Esophagus squamous epithelium (tissue), 5 donors: ENCODE results near the gene TSPYL1. TPM values are rescaled to one million over a fixed set of nuclear protein-coding genes. Genes with fewer than 3 reads are reported as not detected.

Experiments used
- DNase-seq: peaks from one replicate; lab custom pipeline; 2025; lab: John Stamatoyannopoulos, UW
- H3K27ac ChIP-seq, 4 donors: fragments of 200-600 bp; sonication (generic); one replicate each; pipeline ENCODE4 v1.5.1; 2016 to 2019; ENCODE audit warnings: mild to moderate bottlenecking in 1 of 4
- H3K27me3 ChIP-seq, 4 donors: fragments of 200-600 bp; sonication (generic); 1 replicate in 3 of 4; 2 replicates in 1 of 4; pipeline versions ENCODE4 v1.5.1 to v1.6.0; 2017 to 2021; ENCODE audit warnings: antibody characterized with exemption in 1 of 4
- H3K36me3 ChIP-seq, 3 donors: fragments of 200-600 bp; sonication (generic); one replicate each; pipeline ENCODE4 v1.5.1; 2016 to 2019
- H3K4me1 ChIP-seq, 3 donors: fragments of 200-600 bp; sonication (generic); one replicate each; pipeline ENCODE4 v1.5.1; 2017 to 2019
- H3K4me3 ChIP-seq, 4 donors: fragments of 200-600 bp; sonication (generic); 1 replicate in 3 of 4; 2 replicates in 1 of 4; pipeline ENCODE4 v1.5.1; 2016 to 2019; ENCODE audit warnings: mild to moderate bottlenecking in 2 of 4, moderate library complexity in 1 of 4
- H3K9me3 ChIP-seq, 3 donors: fragments of 200-600 bp; sonication (generic); one replicate each; pipeline ENCODE4 v1.5.1; 2016 to 2019
- POLR2A ChIP-seq, 4 donors: fragments of 450-650 bp; IDR thresholded peaks; one replicate each; pipeline ENCODE4 v1.6.1; 2017; ENCODE audit warnings: antibody characterized with exemption in 4 of 4, mild to moderate bottlenecking in 4 of 4, moderate library complexity in 3 of 4
- WGBS, 2 donors: methylation state at CpG; one replicate each; pipeline ENCODE4 v1.1.5; 2018; 5-methylcytosine and 5-hydroxymethylcytosine counted together
- intact Hi-C: fragments of 100-400 bp; cut with DNase I; formaldehyde crosslinking; loops from one replicate; pipeline ENCODE4 v1.15.0; 2022
- total RNA-seq, 4 donors: library from RNA; depleted of rRNA; stranded (reverse); fragments of >200 nt; gene quantifications; one replicate each; pipeline ENCODE4 v1.1.0, GENCODE V29; 2016
- TF ChIP-seq, protein P1 (sequence below), 6 experiments: fragments of 450-650 bp in 4 of 6; fragments of 200-600 bp in 2 of 6; sonication (generic) in 2 of 6; IDR thresholded peaks; one replicate each; pipeline ENCODE4 v1.5.1; 2016 to 2019; ENCODE audit warnings: antibody characterized with exemption in 6 of 6, mild to moderate bottlenecking in 4 of 6, moderate library complexity in 4 of 6
- donor health status: DM: yes; HTN: yes; CAD: no.

TSPYL1 gene
- total RNA-seq, 4 donors from 2014 or later, result 55.5 to 78.3 (median 58.1) TPM

DNA sequence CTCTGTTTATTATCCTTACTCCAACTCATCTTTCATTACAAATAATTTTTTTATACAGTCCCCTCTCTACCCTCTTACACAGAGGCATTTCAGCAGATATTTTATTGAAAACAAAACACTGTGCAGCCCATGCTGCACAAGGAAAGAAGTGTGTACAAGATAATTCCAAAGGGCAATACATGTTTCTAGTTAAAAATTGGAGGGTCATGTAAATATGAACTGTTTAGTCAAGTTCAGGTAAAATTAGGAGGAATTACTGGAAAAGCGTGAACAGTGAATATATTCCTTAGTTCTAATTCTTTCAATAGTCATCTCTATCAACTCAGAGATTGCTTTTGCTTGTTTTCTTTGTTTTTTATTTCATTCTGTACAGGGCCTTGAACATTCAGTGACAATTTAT lies 27.9 kb upstream of the TSPYL1 start:
- no peaks in the 10 kb centered on the region for H3K9me3 ChIP-seq
- H3K27ac ChIP-seq, result no peak overlapping the region
- H3K27me3 ChIP-seq, result no peaks in the 10 kb centered on the region
- 96% methylated on average over 1 of the region's 1 CpG for WGBS, 2 donors
- H3K4me1 ChIP-seq, result no peaks in the 10 kb centered on the region
- H3K4me3 ChIP-seq, result no peak overlapping the region
- no peak for DNase-seq
- TF ChIP-seq POLR2A (IDR thresholded peaks at IDR 0.05), result no peak
- no peaks in the 10 kb centered on the region for H3K36me3 ChIP-seq
- intact Hi-C loops, result no loop called here

DNA sequence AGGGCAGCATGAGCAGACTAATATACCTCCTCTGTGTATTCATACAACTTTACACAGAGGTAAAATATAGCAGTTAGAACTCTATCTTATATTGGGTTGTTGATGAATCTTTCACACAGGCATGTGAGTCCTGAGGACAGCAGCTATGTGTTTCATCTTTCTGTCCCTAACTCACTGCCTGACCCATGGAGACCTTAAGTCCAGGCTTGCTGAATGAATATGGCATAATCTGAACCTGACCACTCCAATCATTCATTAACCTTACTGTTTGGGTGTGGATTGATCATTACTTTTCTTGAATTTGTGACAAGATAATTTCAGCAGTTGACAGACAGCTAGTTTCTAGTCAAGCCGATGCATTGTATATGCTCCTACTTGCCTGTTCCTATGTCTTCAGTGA lies 27.3 kb upstream of the TSPYL1 start:
- Histone ChIP-seq H3K27ac (no peak overlapping the region), H3K27me3 (no peaks in the 10 kb centered on the region), H3K9me3 (no peaks in the 10 kb centered on the region), H3K36me3 (no peaks in the 10 kb centered on the region), H3K4me3 (no peak overlapping the region), H3K4me1 (no peaks in the 10 kb centered on the region)
- TF ChIP-seq, protein P1, sequence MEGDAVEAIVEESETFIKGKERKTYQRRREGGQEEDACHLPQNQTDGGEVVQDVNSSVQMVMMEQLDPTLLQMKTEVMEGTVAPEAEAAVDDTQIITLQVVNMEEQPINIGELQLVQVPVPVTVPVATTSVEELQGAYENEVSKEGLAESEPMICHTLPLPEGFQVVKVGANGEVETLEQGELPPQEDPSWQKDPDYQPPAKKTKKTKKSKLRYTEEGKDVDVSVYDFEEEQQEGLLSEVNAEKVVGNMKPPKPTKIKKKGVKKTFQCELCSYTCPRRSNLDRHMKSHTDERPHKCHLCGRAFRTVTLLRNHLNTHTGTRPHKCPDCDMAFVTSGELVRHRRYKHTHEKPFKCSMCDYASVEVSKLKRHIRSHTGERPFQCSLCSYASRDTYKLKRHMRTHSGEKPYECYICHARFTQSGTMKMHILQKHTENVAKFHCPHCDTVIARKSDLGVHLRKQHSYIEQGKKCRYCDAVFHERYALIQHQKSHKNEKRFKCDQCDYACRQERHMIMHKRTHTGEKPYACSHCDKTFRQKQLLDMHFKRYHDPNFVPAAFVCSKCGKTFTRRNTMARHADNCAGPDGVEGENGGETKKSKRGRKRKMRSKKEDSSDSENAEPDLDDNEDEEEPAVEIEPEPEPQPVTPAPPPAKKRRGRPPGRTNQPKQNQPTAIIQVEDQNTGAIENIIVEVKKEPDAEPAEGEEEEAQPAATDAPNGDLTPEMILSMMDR (IDR thresholded peaks at IDR 0.05), result no peak
- no peak for TF ChIP-seq POLR2A (IDR thresholded peaks at IDR 0.05)
- intact Hi-C loops, result no loop called here
- WGBS, 2 donors, result 87 to 91% methylated on average over 1 of the region's 1 CpG
- DNase-seq, result no peak

DNA sequence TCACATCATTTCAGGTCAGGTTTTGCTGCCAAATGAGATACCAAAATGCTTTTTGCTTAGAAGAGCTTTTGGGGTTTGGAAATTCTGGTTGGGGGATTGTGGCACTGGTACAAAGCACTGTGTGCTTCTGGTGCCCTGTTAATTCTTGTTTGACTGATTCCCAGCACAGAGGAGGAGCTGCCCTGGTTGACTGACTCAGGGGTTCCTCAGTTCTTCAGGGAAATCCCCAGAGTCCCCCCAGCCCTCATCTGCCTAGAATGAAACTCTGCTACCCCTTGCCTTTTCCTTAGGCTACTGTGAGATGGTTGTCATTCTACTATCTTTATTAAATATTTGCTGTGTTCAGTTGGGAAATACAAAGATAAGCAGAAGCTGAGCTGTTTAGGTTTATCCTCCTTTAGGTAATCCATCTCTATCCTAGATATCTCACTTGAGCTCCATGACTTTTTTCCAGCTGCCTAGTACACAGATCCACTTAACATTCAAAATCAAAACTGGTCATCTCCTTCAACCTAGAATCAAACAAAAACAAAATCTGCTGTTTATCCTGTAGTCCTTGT lies 24.9 kb upstream of the TSPYL1 start:
- TF ChIP-seq POLR2A (IDR thresholded peaks at IDR 0.05), result no peak
- TF ChIP-seq, protein P1 (IDR thresholded peaks at IDR 0.05), result no peak
- H3K27me3 ChIP-seq, result no peaks in the 10 kb centered on the region
- H3K27ac ChIP-seq, result no peak overlapping the region
- H3K4me3 ChIP-seq, result no peak overlapping the region
- intact Hi-C loops, result no loop called here
- no peaks in the 10 kb centered on the region for H3K36me3 ChIP-seq
- no peaks in the 10 kb centered on the region for H3K9me3 ChIP-seq
- no peaks in the 10 kb centered on the region for H3K4me1 ChIP-seq
- DNase-seq, result no peak

DNA sequence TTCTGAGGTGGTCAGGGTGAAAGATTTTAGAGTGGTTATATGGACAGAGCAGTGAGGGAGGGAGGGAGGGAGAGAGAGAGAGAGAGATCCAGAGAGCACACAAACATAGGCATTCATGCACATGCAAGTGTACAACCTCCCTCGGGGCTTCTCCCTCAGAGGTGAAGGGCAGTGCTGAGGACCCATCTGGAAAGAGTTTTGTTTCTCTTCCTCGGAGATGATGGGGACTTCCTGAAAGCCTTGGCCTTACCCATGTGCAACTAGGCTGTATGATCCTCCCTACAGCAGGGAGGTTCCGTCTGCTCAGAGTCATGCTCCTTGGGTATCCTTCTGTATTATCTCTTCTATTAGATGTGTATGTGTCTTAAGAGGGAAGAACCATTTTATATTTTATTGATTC lies 21.4 kb upstream of the TSPYL1 start:
- intact Hi-C loops, result no loop called here
- H3K36me3 ChIP-seq, result no peaks in the 10 kb centered on the region
- TF ChIP-seq, protein P1 (IDR thresholded peaks at IDR 0.05), result no peak
- TF ChIP-seq POLR2A (IDR thresholded peaks at IDR 0.05), result no peak
- WGBS, 2 donors, result 76 to 80% methylated on average over 3 of the region's 3 CpGs
- no peak overlapping the region for H3K27ac ChIP-seq
- DNase-seq, result no peak
- no peak overlapping the region for H3K4me3 ChIP-seq
- peaks cover 0 to 7% (median 0%) of the 10 kb centered on the region in 3 donors for H3K9me3 ChIP-seq
- H3K4me1 ChIP-seq, result no peaks in the 10 kb centered on the region
- H3K27me3 ChIP-seq, result no peaks in the 10 kb centered on the region

DNA sequence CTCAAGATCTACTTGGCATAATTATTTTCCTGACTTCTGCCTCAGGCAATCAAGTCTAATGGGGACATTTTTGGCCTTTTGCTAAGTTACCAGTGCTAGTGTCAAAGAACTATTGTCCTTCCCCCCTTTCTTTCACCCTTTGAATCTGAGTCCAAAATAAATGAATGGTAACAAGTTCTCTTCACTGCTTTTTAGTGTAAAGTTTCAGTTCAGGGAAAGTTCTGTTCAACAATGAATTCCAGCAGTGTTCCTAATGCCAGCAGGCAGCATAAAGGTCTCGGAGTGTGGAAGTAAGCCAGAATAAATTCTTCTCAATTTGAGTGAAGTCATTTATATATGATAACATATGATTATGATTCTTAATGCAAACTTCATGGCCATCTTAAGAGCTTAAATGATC lies 20.8 kb upstream of the TSPYL1 start:
- no peaks in the 10 kb centered on the region for H3K36me3 ChIP-seq
- H3K27ac ChIP-seq, result no peak overlapping the region
- DNase-seq, result no peak
- H3K4me1 ChIP-seq, result no peaks in the 10 kb centered on the region
- 43 to 50% methylated on average over 1 of the region's 1 CpG for WGBS, 2 donors
- intact Hi-C loops, result no loop called here
- no peak overlapping the region for H3K4me3 ChIP-seq
- H3K27me3 ChIP-seq, result no peaks in the 10 kb centered on the region
- peaks cover 0 to 7% (median 0%) of the 10 kb centered on the region in 3 donors for H3K9me3 ChIP-seq
- no peak for TF ChIP-seq POLR2A (IDR thresholded peaks at IDR 0.05)
- TF ChIP-seq, protein P1 (IDR thresholded peaks at IDR 0.05), result no peak

DNA sequence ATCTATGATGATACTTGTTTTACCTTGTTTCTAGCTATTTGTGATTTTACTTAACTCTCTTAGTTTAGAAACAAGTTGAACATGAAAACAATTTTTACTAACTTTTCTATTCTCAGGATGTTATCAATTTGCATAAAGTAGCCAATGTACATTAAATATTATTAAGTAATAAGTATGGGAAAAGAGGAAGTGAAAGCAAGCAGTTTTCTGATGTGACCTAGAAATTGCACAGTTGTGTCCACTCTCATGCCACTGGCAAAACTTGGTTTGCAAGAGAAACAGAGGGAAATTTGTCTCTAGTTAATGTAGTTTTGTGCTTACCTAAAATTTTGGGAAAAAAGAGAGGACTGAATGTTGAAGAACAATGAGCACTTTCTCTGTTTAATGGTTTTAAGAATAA lies 19.2 kb upstream of the TSPYL1 start:
- TF ChIP-seq, protein P1 (IDR thresholded peaks at IDR 0.05), result no peak
- TF ChIP-seq POLR2A (IDR thresholded peaks at IDR 0.05), result no peak
- H3K4me1 ChIP-seq, result no peaks in the 10 kb centered on the region
- intact Hi-C loops, result no loop called here
- no peaks in the 10 kb centered on the region for H3K36me3 ChIP-seq
- no peak overlapping the region for H3K27ac ChIP-seq
- H3K27me3 ChIP-seq, result no peaks in the 10 kb centered on the region
- peaks cover 0 to 7% (median 0%) of the 10 kb centered on the region in 3 donors for H3K9me3 ChIP-seq
- no peak for DNase-seq
- H3K4me3 ChIP-seq, result no peak overlapping the region
